DND-41 (cell line): Measurements from ENCODE around the gene RAD52.

Experiments
- ATAC-seq: fragments of 200-7000 bp; cut with Tn5 transposase; 3 replicates; pipeline ENCODE4 v1.9.1; 2021; ENCODE audit warnings: low read depth; ENCODE audit not compliant: insufficient read depth
- DNase-seq: peaks from one replicate; pipeline ENCODE4 v3.0.0-alpha.2; 2020
- H2AFZ ChIP-seq: 2 replicates; pipeline ENCODE4 v1.6.0; 2012; ENCODE audit warnings: low read depth, low read length
- H3K27ac ChIP-seq: 2 replicates; pipeline ENCODE4 v1.5.1; 2012; ENCODE audit warnings: low read length, inconsistent platforms
- H3K27me3 ChIP-seq: fragments of 200-600 bp; sonication (generic); 2 replicates; pipeline ENCODE4 v1.6.0; 2012; ENCODE audit warnings: low read length, mild to moderate bottlenecking, inconsistent platforms; ENCODE audit not compliant: insufficient read depth, poor library complexity
- H3K36me3 ChIP-seq: 2 replicates; pipeline ENCODE4 v1.5.1; 2012; ENCODE audit warnings: low read length, inconsistent platforms; ENCODE audit not compliant: insufficient read depth
- H3K4me1 ChIP-seq: 2 replicates; pipeline ENCODE4 v1.5.1; 2012; ENCODE audit warnings: mild to moderate bottlenecking, low read length; ENCODE audit not compliant: insufficient read depth
- H3K4me2 ChIP-seq: 2 replicates; pipeline ENCODE4 v1.6.0; 2012; ENCODE audit warnings: mild to moderate bottlenecking, moderate library complexity, low read length, inconsistent platforms; ENCODE audit not compliant: insufficient read depth
- H3K4me3 ChIP-seq, 2 experiments: fragments of 200-600 bp in 1 of 2; shearing (Covaris generic) in 1 of 2; 2 replicates each; pipeline ENCODE4 v1.5.1; 2012 to 2016; ENCODE audit warnings: inconsistent platforms in 2 of 2, low read length in 2 of 2, mild to moderate bottlenecking in 2 of 2, low read depth in 1 of 2, moderate library complexity in 1 of 2
- H3K79me2 ChIP-seq: 2 replicates; pipeline ENCODE4 v1.6.0; 2012; ENCODE audit warnings: low read length, inconsistent platforms; ENCODE audit not compliant: insufficient read depth
- H3K9ac ChIP-seq: 2 replicates; pipeline ENCODE4 v1.6.0; 2012; ENCODE audit warnings: low read depth, mild to moderate bottlenecking, inconsistent platforms, low read length, moderate library complexity
- H3K9me3 ChIP-seq: 2 replicates; pipeline ENCODE4 v1.5.1; 2012; ENCODE audit warnings: low read length, moderate library complexity, mild to moderate bottlenecking, inconsistent platforms; ENCODE audit not compliant: insufficient read depth, severe bottlenecking
- H4K20me1 ChIP-seq: 2 replicates; pipeline ENCODE4 v1.6.0; 2012; ENCODE audit warnings: low read length; ENCODE audit not compliant: insufficient read depth
- EZH2 ChIP-seq: IDR thresholded peaks from 3 replicates; pipeline ENCODE4 v1.6.1; 2012; ENCODE audit warnings: borderline replicate concordance, low read depth, mild to moderate bottlenecking, moderate library complexity, low read length, inconsistent platforms; ENCODE audit not compliant: severe bottlenecking
- TF ChIP-seq, protein P1 (sequence below): IDR thresholded peaks from 2 replicates; pipeline ENCODE4 v1.5.1; 2012; ENCODE audit warnings: borderline replicate concordance, low read length, moderate library complexity, mild to moderate bottlenecking; ENCODE audit not compliant: poor library complexity, severe bottlenecking; ENCODE audit errors: extremely low read depth

RAD52 gene

DNA sequence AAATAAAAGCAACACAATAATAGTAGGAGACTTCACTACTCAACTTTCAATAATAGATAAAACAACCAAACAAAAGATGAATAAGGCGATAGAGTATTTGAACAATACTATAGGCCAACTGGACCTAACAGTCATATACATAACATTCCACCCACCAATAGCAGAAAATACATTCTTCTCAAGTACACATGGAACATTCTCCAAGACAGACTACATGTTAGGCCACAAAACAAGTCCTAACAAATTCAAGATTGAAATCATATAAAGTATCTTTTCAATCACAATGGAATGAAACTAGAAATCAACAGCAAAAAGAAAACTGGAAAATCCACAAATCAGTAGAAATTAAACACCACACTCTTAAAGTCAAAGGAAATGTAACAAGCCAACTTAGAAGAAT is 28.8 kb downstream of the RAD52 start:
- H3K4me1 ChIP-seq, result no peaks in the 10 kb centered on the region
- DNase-seq (no peak), ATAC-seq (no peak)
- H3K4me3 ChIP-seq, result no peak overlapping the region
- H3K4me2 ChIP-seq, result no peak overlapping the region
- H3K27me3 ChIP-seq, result no peaks in the 10 kb centered on the region
- H2AFZ ChIP-seq, result no peak overlapping the region
- H4K20me1 ChIP-seq, result no peaks in the 10 kb centered on the region; the same call in 1 of the 2 replicates
- TF ChIP-seq EZH2, result no peak
- TF ChIP-seq, protein P1, sequence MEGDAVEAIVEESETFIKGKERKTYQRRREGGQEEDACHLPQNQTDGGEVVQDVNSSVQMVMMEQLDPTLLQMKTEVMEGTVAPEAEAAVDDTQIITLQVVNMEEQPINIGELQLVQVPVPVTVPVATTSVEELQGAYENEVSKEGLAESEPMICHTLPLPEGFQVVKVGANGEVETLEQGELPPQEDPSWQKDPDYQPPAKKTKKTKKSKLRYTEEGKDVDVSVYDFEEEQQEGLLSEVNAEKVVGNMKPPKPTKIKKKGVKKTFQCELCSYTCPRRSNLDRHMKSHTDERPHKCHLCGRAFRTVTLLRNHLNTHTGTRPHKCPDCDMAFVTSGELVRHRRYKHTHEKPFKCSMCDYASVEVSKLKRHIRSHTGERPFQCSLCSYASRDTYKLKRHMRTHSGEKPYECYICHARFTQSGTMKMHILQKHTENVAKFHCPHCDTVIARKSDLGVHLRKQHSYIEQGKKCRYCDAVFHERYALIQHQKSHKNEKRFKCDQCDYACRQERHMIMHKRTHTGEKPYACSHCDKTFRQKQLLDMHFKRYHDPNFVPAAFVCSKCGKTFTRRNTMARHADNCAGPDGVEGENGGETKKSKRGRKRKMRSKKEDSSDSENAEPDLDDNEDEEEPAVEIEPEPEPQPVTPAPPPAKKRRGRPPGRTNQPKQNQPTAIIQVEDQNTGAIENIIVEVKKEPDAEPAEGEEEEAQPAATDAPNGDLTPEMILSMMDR, result no peak
- H3K27ac ChIP-seq, result no peak overlapping the region
- H3K79me2 ChIP-seq, result peaks cover 9% of the 10 kb centered on the region; the same call in 1 of the 2 replicates
- H3K36me3 ChIP-seq, result peaks cover 71% of the 10 kb centered on the region
- no peak overlapping the region for H3K9ac ChIP-seq
- H3K9me3 ChIP-seq, result no peaks in the 10 kb centered on the region

GRCh38 chr12:916712-917445 is 32.6 kb downstream of the RAD52 start:
- no peak overlapping the region for H3K4me2 ChIP-seq
- H3K79me2 ChIP-seq, result peaks cover 9% of the 10 kb centered on the region; the same call in 1 of the 2 replicates
- H4K20me1 ChIP-seq, result peaks cover 3% of the 10 kb centered on the region; the same call in 1 of the 2 replicates
- ATAC-seq (no peak), DNase-seq (no peak)
- H3K4me3 ChIP-seq, result no peak overlapping the region
- peaks cover 80% of the 10 kb centered on the region for H3K36me3 ChIP-seq
- H3K27me3 ChIP-seq, result no peaks in the 10 kb centered on the region
- no peak overlapping the region for H3K27ac ChIP-seq
- TF ChIP-seq, protein P1, result no peak
- no peak for TF ChIP-seq EZH2
- no peak overlapping the region for H3K9ac ChIP-seq
- H2AFZ ChIP-seq, result no peak overlapping the region
- no peaks in the 10 kb centered on the region for H3K9me3 ChIP-seq
- peaks cover 17% of the 10 kb centered on the region for H3K4me1 ChIP-seq

- no peaks in the 10 kb centered on the region for H3K9me3 ChIP-seq
- no peak overlapping the region for H3K27ac ChIP-seq
- H2AFZ ChIP-seq, result no peak overlapping the region
- ATAC-seq, result no peak
- peaks cover 84% of the 10 kb centered on the region for H3K36me3 ChIP-seq
- H4K20me1 ChIP-seq, result peaks cover 3% of the 10 kb centered on the region; the same call in 1 of the 2 replicates
- DNase-seq, result peak; percentile 16
- H3K4me1 ChIP-seq, result peaks cover 17% of the 10 kb centered on the region
- H3K4me3 ChIP-seq, result no peak overlapping the region
- peaks cover 9% of the 10 kb centered on the region; the same call in 1 of the 2 replicates for H3K79me2 ChIP-seq
- no peak overlapping the region for H3K9ac ChIP-seq
- H3K4me2 ChIP-seq, result no peak overlapping the region
- H3K27me3 ChIP-seq, result no peaks in the 10 kb centered on the region
- no peak for TF ChIP-seq EZH2
- TF ChIP-seq, protein P1, result no peak
Observed at GRCh38 chr12:916240-916639, 33.3 kb downstream of the RAD52 start.
